GM12878 (cell line): ENCODE data around the gene REST. TPM values are rescaled to one million over a fixed set of nuclear protein-coding genes. Genes with fewer than 3 reads are reported as not detected.

Source experiments
- CHD1 ChIP-seq: IDR thresholded peaks from 2 replicates; pipeline ENCODE4 v1.6.1; 2012; ENCODE audit warnings: low read depth, low read length, improper control_type of control experiment
- CREB1 ChIP-seq: IDR thresholded peaks from 2 replicates; pipeline ENCODE4 v1.6.1; 2012; ENCODE audit warnings: low read depth, mild to moderate bottlenecking, inconsistent platforms
- IKZF1 ChIP-seq: fragments of 450-650 bp; conservative IDR thresholded peaks from 2 replicates; pipeline ENCODE4 v1.6.1; 2017; ENCODE audit warnings: antibody characterized with exemption, mild to moderate bottlenecking
- MYC ChIP-seq: IDR thresholded peaks from 2 replicates; pipeline ENCODE4 v1.6.1; 2011; ENCODE audit warnings: mild to moderate bottlenecking, low read length, moderate library complexity, inconsistent platforms; ENCODE audit not compliant: insufficient read depth, insufficient replicate concordance, insufficient read length, severe bottlenecking
- POLR2A ChIP-seq: IDR thresholded peaks from 2 replicates; pipeline ENCODE4 v1.6.1; 2011; ENCODE audit warnings: low read depth, mild to moderate bottlenecking, low read length
- RB1 ChIP-seq: fragments of 450-650 bp; formaldehyde crosslinking; IDR thresholded peaks from 2 replicates; pipeline ENCODE4 v1.6.1; 2017; ENCODE audit warnings: mild to moderate bottlenecking, borderline replicate concordance
- TAF1 ChIP-seq: IDR thresholded peaks from 2 replicates; pipeline ENCODE4 v1.6.1; 2011; ENCODE audit warnings: mild to moderate bottlenecking, low read depth, low read length, borderline replicate concordance
- ZBTB33 ChIP-seq: fragments of 450-650 bp; IDR thresholded peaks from 2 replicates; pipeline ENCODE4 v1.6.1; 2017; ENCODE audit warnings: mild to moderate bottlenecking
- polyA plus RNA-seq, 11 experiments: library from polyadenylated mRNA; depleted of rRNA in 4 of 11; unstranded in 6 of 11; stranded (reverse) in 5 of 11; fragments of >200 nt; fragmentation: Nextera tagmentation in 4 of 11; fragmentation: Illumina TruSeq in 1 of 11; extraction: Ambion mirVana in 4 of 11; extraction: Trizol in 1 of 11; gene quantifications; 1 replicate in 1 of 11; 2 replicates in 10 of 11; pipeline versions ENCODE4 v1.2.1 to v1.2.3, GENCODE V29; 2011 to 2016; ENCODE audit warnings: inconsistent platforms in 2 of 11, missing spikeins in 2 of 11, low read depth in 1 of 11
- total RNA-seq, 4 experiments: library from RNA; depleted of rRNA in 3 of 4; stranded (reverse); fragments of >200 nt in 3 of 4; fragmentation: Illumina TruSeq in 1 of 4; extraction: Trizol in 1 of 4; gene quantifications; 2 replicates each; pipeline versions ENCODE4 v1.2.1 to v1.2.3, GENCODE V29; 2013 to 2021
- TF ChIP-seq, protein P1 (sequence below): fragments of 450-650 bp; IDR thresholded peaks from 2 replicates; pipeline ENCODE4 v1.6.1; 2017; ENCODE audit warnings: low read depth, mild to moderate bottlenecking, moderate library complexity

REST gene
- total and polyA plus RNA-seq, 10 of the 15 experiments (the other 5 are each of a cell fraction or from before 2014, with no cell fraction given), result 3.7 to 36.3 (median 20.4) TPM

DNA sequence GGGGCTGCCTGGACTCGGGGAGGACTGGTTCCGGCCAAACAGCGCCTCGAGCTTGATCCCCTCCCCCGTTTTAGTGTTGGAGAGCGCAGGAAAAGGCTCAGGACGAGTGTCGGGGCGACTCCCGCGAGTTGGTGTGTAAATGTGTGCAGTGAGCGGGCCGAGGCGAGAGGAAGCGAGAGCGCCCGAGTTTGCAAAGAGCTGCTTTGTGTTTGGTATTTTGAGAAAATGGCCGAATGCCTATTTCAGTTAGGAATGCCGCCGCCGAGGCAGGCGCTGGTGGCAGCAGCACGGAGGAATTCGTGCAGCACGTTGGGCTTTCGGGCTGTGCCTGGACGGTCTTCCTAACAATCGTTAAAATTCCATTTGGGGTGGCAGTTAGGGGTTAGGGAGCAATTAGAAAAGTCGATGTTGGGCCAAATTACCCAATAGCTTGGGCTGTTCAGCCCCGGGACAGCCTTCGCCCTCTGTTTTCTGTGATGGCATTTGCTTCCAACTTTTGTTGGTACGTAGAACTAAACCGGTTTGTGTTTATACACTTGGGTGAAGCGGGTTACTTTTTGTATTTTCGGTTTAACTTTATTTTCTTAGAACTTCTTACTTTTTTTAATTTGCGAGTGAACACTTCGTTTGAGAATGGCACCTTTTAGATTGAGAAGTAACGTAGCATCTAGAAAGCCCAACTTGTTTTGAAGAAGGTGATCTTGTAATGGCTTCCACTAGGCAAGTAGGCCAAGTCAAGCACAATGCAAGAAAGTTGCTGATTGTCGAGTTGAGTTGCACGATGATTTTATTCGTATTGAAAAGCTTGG lies 1.6 kb downstream of the REST start (continued):
- TF ChIP-seq ZBTB33 (no peak), IKZF1 (0 out of 2 replicates have a peak, but pooled peaks have one; percentile 58), MYC (no peak), CHD1 (no peak), CREB1 (0 out of 2 replicates have a peak, but pooled peaks have one; percentile 5), POLR2A (no peak), RB1 (0 out of 2 replicates have a peak, but pooled peaks have one; percentile 26), TAF1 (peak; percentile 7; the same call in 1 of the 2 replicates)
- TF ChIP-seq, protein P1, sequence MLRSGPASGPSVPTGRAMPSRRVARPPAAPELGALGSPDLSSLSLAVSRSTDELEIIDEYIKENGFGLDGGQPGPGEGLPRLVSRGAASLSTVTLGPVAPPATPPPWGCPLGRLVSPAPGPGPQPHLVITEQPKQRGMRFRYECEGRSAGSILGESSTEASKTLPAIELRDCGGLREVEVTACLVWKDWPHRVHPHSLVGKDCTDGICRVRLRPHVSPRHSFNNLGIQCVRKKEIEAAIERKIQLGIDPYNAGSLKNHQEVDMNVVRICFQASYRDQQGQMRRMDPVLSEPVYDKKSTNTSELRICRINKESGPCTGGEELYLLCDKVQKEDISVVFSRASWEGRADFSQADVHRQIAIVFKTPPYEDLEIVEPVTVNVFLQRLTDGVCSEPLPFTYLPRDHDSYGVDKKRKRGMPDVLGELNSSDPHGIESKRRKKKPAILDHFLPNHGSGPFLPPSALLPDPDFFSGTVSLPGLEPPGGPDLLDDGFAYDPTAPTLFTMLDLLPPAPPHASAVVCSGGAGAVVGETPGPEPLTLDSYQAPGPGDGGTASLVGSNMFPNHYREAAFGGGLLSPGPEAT, result 0 out of 2 replicates have a peak, but pooled peaks have one; percentile 17
